Astrocyte of the spinal cord (primary cell): ENCODE results near the gene PHLDB3.

Experiments
- DNase-seq: peaks from one replicate; pipeline ENCODE4 v3.0.0; 2011; ENCODE audit warnings: low read depth, low spot score
- H3K4me3 ChIP-seq: 2 replicates; pipeline ENCODE4 v1.5.1; 2011; ENCODE audit warnings: low read depth, mild to moderate bottlenecking, low read length, moderate library complexity
- in situ Hi-C: cut with HindIII; loops from 2 replicates; pipeline ENCODE4 v1.10.0; 2017; ENCODE audit warnings: low sequenced_read_pairs
- TF ChIP-seq, protein P1 (sequence below): IDR thresholded peaks from 2 replicates; pipeline ENCODE4 v1.5.1; 2012; ENCODE audit warnings: low read depth, mild to moderate bottlenecking, low read length, inconsistent platforms

The PHLDB3 gene

GRCh38 chr19:43433358-43433673 is 71.2 kb downstream of the PHLDB3 start:
- TF ChIP-seq, protein P1, sequence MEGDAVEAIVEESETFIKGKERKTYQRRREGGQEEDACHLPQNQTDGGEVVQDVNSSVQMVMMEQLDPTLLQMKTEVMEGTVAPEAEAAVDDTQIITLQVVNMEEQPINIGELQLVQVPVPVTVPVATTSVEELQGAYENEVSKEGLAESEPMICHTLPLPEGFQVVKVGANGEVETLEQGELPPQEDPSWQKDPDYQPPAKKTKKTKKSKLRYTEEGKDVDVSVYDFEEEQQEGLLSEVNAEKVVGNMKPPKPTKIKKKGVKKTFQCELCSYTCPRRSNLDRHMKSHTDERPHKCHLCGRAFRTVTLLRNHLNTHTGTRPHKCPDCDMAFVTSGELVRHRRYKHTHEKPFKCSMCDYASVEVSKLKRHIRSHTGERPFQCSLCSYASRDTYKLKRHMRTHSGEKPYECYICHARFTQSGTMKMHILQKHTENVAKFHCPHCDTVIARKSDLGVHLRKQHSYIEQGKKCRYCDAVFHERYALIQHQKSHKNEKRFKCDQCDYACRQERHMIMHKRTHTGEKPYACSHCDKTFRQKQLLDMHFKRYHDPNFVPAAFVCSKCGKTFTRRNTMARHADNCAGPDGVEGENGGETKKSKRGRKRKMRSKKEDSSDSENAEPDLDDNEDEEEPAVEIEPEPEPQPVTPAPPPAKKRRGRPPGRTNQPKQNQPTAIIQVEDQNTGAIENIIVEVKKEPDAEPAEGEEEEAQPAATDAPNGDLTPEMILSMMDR, result no peak
- DNase-seq, result no peak
- H3K4me3 ChIP-seq, result no peak overlapping the region
- in situ Hi-C loops, result no loop called here

DNA sequence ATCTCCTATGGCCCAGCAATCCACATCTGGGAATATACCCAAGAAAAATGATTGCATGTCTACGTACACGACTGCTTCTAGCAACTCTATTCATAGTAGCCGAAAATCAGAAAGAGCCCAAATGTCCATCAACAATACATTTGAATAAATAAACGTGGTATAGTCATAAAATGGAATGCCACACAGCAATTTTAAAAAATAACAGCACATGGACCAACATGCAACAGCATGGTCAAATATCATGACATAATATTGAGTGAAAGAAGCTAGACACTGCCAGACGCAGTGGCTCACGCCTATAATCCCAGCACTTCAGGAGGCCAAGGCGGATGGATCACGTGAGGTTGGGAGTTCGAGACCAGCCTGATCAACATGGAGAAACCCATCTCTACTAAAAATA is 73.6 kb downstream of the PHLDB3 start:
- TF ChIP-seq, protein P1, result no peak
- no peak overlapping the region for H3K4me3 ChIP-seq
- in situ Hi-C loops, result no loop called here
- no peak for DNase-seq

DNA sequence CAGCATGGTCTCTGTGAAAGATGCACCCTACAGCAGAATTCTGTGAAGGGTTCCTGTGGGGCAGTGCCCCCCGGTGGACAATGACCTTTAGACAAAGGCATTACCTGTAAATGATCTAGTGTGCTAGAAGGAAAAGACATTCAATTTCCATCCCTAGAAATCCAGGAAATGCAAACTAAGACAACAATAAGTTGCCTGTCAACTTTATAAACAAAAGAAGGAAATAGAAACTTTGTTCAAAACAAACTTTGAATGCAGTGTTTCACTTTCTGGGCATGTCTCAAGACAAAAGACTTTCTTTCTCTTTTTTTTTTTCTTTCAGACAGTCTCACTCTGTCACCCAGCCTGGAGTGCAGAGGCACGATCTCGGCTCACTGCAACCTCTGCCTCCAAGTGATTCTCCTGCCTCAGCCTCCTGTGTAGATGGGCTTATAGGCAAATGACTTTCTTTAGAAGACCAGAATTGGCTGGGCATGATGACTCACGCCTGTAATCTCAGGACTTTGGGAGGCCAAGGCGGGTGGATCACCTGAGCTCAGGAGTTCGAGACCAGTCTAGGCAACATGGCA is 74.3 kb downstream of the PHLDB3 start:
- in situ Hi-C loops, result no loop called here
- DNase-seq, result no peak
- no peak overlapping the region for H3K4me3 ChIP-seq
- TF ChIP-seq, protein P1, result no peak

DNA sequence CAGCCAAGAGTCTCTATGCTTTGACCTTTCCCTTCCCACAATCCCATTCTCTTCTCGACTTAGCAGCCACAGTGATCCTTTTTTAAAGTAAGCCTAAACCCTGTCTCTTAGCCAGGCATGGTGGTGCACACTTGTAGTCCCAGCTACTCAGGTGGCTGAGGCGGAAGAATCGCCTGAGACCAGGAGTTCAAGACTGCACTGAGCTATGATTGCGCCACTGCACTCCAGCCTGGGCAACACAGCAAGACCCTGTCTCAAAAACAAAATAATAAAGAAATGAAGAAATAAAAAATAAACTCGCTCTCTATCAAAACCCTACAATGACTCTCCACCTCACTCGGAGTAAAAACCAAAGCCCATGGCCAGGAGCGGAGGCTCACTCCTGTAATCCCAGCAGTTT is 75.2 kb downstream of the PHLDB3 start:
- in situ Hi-C loops, result no loop called here
- DNase-seq, result no peak
- TF ChIP-seq, protein P1, result no peak
- H3K4me3 ChIP-seq, result no peak overlapping the region

GRCh38 chr19:43425567-43426392 is 78.8 kb downstream of the PHLDB3 start:
- H3K4me3 ChIP-seq, result no peak overlapping the region
- in situ Hi-C loops, result no loop called here
- TF ChIP-seq, protein P1, result peak; percentile 58
- DNase-seq, result no peak
